K562 (cell line): ENCODE results near the gene HPD. TPM values are rescaled to one million over a fixed set of nuclear protein-coding genes. Genes with fewer than 3 reads are reported as not detected.
A peak's percentile ranks its signal among the peaks of the same experiment; 100 is the strongest.

Experiments used
- ARID2 ChIP-seq: fragments of 450-650 bp; IDR thresholded peaks from 2 replicates; pipeline ENCODE4 v1.6.1; 2017; ENCODE audit warnings: antibody characterized with exemption, mild to moderate bottlenecking
- ATF1 ChIP-seq, 2 experiments: fragments of 450-650 bp in 1 of 2; IDR thresholded peaks; 2 replicates each; pipeline ENCODE4 v1.6.1; 2016; ENCODE audit warnings: missing compliant biosample characterization in 1 of 2, missing genetic modification characterization in 1 of 2
- CLOCK ChIP-seq: fragments of 250-450 bp; sonication (Bioruptor Pico); IDR thresholded peaks from 2 replicates; pipeline ENCODE4 v1.4.0; 2020; ENCODE audit warnings: mild to moderate bottlenecking, moderate library complexity, borderline replicate concordance
- E2F1 ChIP-seq: sonication (generic); formaldehyde crosslinking; IDR thresholded peaks from 2 replicates; pipeline ENCODE4 v1.8.1; 2023; ENCODE audit warnings: mild to moderate bottlenecking, missing genetic modification reagents, moderate library complexity
- ELF4 ChIP-seq: fragments of 450-650 bp; formaldehyde crosslinking; IDR thresholded peaks from 2 replicates; pipeline ENCODE4 v1.4.0; 2022; ENCODE audit warnings: missing genetic modification characterization
- ESRRA ChIP-seq: fragments of 450-650 bp; IDR thresholded peaks from 2 replicates; pipeline ENCODE4 v1.6.1; 2014; ENCODE audit warnings: low read depth, mild to moderate bottlenecking, moderate library complexity, borderline replicate concordance
- ETS1 ChIP-seq: conservative IDR thresholded peaks from 2 replicates; pipeline ENCODE4 v1.6.1; 2011; ENCODE audit warnings: low read depth, mild to moderate bottlenecking, low read length; ENCODE audit not compliant: control insufficient read depth
- FOXO4 ChIP-seq: fragments of 450-650 bp; formaldehyde crosslinking; IDR thresholded peaks from 2 replicates; pipeline ENCODE4 v1.4.0; 2020; ENCODE audit warnings: mild to moderate bottlenecking, moderate library complexity
- KAT2B ChIP-seq: IDR thresholded peaks from one replicate; pipeline ENCODE4 v1.6.1; 2012; ENCODE audit warnings: low read depth, mild to moderate bottlenecking, control low read depth, inconsistent platforms, low read length, moderate library complexity
- L3MBTL2 ChIP-seq: fragments of 450-650 bp; IDR thresholded peaks from 2 replicates; pipeline ENCODE4 v1.6.1; 2016; ENCODE audit warnings: mild to moderate bottlenecking, moderate library complexity
- MEF2D ChIP-seq: conservative IDR thresholded peaks from 2 replicates; pipeline ENCODE4 v1.6.1; 2016; ENCODE audit warnings: low read depth, missing genetic modification characterization, missing compliant biosample characterization
- MTF1 ChIP-seq: fragments of 250-450 bp; sonication (Bioruptor Pico); IDR thresholded peaks from 2 replicates; pipeline ENCODE4 v1.9.0; 2021; ENCODE audit warnings: moderate library complexity, mild to moderate bottlenecking, inconsistent platforms, borderline replicate concordance
- NFIC ChIP-seq: fragments of 450-650 bp; IDR thresholded peaks from 2 replicates; pipeline ENCODE4 v1.6.1; 2017; ENCODE audit warnings: mild to moderate bottlenecking, inconsistent platforms
- SAP30 ChIP-seq: fragments of 200-600 bp; sonication (generic); IDR thresholded peaks from 2 replicates; pipeline ENCODE4 v1.6.1; 2012; ENCODE audit warnings: borderline replicate concordance, low read depth, mild to moderate bottlenecking, moderate library complexity, low read length, control low read depth, inconsistent platforms; ENCODE audit not compliant: insufficient read depth, poor library complexity, severe bottlenecking
- SUPT5H ChIP-seq: fragments of 450-650 bp; IDR thresholded peaks from 2 replicates; pipeline ENCODE4 v1.6.1; 2016
- THRAP3 ChIP-seq: fragments of 450-650 bp; IDR thresholded peaks from 2 replicates; pipeline ENCODE4 v1.6.1; 2016; ENCODE audit warnings: mild to moderate bottlenecking, inconsistent platforms, borderline replicate concordance
- ZNF133 ChIP-seq: fragments of 250-450 bp; sonication (Bioruptor Pico); IDR thresholded peaks from 2 replicates; pipeline ENCODE4 v1.4.0; 2020; ENCODE audit warnings: mild to moderate bottlenecking
- ZNF212 ChIP-seq: fragments of 450-650 bp; formaldehyde crosslinking; IDR thresholded peaks from 2 replicates; pipeline ENCODE4 v1.4.0; 2020; ENCODE audit warnings: mild to moderate bottlenecking
- ZNF511 ChIP-seq: sonication (generic); formaldehyde crosslinking; IDR thresholded peaks from 2 replicates; pipeline ENCODE4 v1.8.0; 2022; ENCODE audit warnings: mild to moderate bottlenecking, missing genetic modification reagents
- ZNF77 ChIP-seq: fragments of 250-450 bp; sonication (Bioruptor Pico); IDR thresholded peaks from 2 replicates; pipeline ENCODE4 v1.5.0; 2020
- ZZZ3 ChIP-seq: fragments of 450-650 bp; IDR thresholded peaks from 2 replicates; pipeline ENCODE4 v1.6.1; 2016; ENCODE audit warnings: antibody characterized with exemption, mild to moderate bottlenecking, moderate library complexity
- polyA plus RNA-seq, 8 experiments: library from polyadenylated mRNA; depleted of rRNA in 4 of 8; stranded (reverse) in 5 of 8; unstranded in 3 of 8; fragments of >200 nt; fragmentation: Nextera tagmentation in 2 of 8; fragmentation: Illumina TruSeq in 1 of 8; extraction: Ambion mirVana in 2 of 8; extraction: Trizol in 1 of 8; gene quantifications; 2 replicates each; pipeline versions ENCODE4 v1.2.1 to v1.2.3, GENCODE V29; 2011 to 2014; ENCODE audit warnings: inconsistent platforms in 1 of 8, missing spikeins in 1 of 8
- total RNA-seq, 7 experiments: library from RNA; depleted of rRNA in 6 of 7; stranded (reverse); fragments of >200 nt in 6 of 7; fragmentation: Illumina TruSeq in 2 of 7; extraction: Trizol in 2 of 7; gene quantifications; 2 replicates each; pipeline versions ENCODE4 v1.2.1 to v1.2.3, GENCODE V29; 2011 to 2021; ENCODE audit warnings: low replicate concordance in 1 of 7

The HPD gene
- total and polyA plus RNA-seq, 9 of the 15 experiments (the other 6 are each of a cell fraction or from before 2014, with no cell fraction given), result 0.06 to 0.29 (median 0.07) TPM; not detected in 4

GRCh38 chr12:121796855-121797751 lies 61.6 kb downstream of the HPD start (continued):
- no peak for TF ChIP-seq CLOCK (CRISPR knock-in tag)
- no peak for TF ChIP-seq E2F1 (CRISPR knock-in tag)
- no peak for TF ChIP-seq SAP30
- no peak for TF ChIP-seq ZNF133 (CRISPR knock-in tag)
- no peak for TF ChIP-seq MEF2D
- peak; percentile 88 for TF ChIP-seq ESRRA
- TF ChIP-seq ZNF77, result no peak
- TF ChIP-seq L3MBTL2, result peak; percentile 57
- TF ChIP-seq ZNF212 (CRISPR knock-in tag), result no peak
- TF ChIP-seq ATF1 (CRISPR knock-in tag; IDR thresholded peaks at IDR 0.05), result no peak
- peak; percentile 61 for TF ChIP-seq ATF1 (tag; IDR thresholded peaks at IDR 0.05)
- no peak for TF ChIP-seq ZZZ3
- no peak for TF ChIP-seq ARID2
- peak; percentile 60; the same call in 1 of the 2 replicates for TF ChIP-seq ELF4
- no peak for TF ChIP-seq MTF1
- TF ChIP-seq THRAP3, result no peak
- TF ChIP-seq ETS1, result peak; percentile 79
- TF ChIP-seq FOXO4 (CRISPR knock-in tag), result no peak
- TF ChIP-seq ZNF511, result no peak
- no peak for TF ChIP-seq KAT2B
- TF ChIP-seq NFIC, result peak; percentile 64
- peak; percentile 75; the same call in 1 of the 2 replicates for TF ChIP-seq SUPT5H
